GM21367 (cell line): ENCODE data around the gene PIP.
A peak's percentile ranks its signal among the peaks of the same experiment; 100 is the strongest.
"Not testable (repeated sequence)": the region's sequence is repeated elsewhere in the genome, so short reads cannot be mapped to it uniquely, and the experiment has no call there.

Experiments used
- ATAC-seq: cut with Tn5 transposase; IDR thresholded peaks from one replicate; pipeline ENCODE4 v1.9.1; 2021; ENCODE audit not compliant: unreplicated experiment

Gene PIP, protein sequence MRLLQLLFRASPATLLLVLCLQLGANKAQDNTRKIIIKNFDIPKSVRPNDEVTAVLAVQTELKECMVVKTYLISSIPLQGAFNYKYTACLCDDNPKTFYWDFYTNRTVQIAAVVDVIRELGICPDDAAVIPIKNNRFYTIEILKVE

DNA sequence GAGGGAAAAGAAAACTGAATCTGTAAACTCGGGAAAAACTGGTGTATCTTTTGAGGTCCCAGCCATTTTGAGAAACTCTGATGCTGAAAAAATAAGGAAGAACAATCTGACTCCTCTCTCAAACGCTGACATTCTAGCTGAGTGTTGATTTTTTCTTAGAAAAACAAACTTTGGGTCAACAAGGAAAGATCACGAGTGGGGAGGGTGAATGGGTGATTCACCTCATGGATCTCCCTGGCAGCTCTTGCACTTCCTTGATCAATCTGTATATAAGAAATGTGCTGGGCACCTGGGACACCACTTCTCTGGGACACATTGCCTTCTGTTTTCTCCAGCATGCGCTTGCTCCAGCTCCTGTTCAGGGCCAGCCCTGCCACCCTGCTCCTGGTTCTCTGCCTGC is at the start of gene PIP:
TSS of gene PIP (plus strand) at position 297 of the 400 bp plus-strand sequence. CDS start at position 337, 40 bp downstream.
- no peak for ATAC-seq

DNA sequence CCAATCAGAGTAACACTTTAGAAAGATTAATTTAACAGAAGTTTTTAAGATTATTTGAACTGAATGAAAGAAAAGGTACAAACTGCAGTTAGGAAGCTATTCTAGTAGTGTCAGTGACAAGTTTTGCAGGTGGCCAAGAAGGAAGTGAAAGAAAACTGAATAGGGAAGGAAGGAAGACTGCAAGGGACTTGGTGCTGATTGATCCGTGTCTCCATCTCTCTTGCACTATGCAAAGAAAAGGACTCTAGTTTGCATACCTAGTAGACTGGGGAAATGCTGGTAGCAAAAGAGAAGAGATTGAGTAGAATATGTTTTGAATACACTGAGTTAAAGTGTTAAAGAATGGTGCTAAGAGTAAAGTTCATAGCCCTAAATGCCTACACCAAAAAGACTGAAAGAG is 46.8 kb upstream of the PIP start:
- ATAC-seq, result peak; percentile 60

DNA sequence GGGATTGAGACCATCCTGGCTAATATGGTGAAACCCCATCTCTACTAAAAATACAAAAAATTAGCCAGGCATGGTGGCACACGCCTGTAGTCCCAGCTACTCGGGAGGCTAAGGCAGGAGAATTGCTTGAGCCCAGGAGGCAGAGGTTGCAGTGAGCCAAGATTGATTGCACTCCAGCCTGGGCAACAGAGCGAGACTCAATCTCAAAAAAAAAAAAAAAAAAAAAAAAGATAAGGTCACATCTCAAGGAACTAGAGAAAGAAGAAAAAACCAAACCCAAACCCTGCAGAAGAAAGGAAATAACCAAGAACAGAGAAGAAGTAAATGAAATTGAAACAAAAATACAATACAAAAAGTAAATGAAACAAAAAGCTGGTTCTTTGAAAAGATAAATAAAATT is 46.3 kb upstream of the PIP start:
- ATAC-seq, result not testable (repeated sequence)

DNA sequence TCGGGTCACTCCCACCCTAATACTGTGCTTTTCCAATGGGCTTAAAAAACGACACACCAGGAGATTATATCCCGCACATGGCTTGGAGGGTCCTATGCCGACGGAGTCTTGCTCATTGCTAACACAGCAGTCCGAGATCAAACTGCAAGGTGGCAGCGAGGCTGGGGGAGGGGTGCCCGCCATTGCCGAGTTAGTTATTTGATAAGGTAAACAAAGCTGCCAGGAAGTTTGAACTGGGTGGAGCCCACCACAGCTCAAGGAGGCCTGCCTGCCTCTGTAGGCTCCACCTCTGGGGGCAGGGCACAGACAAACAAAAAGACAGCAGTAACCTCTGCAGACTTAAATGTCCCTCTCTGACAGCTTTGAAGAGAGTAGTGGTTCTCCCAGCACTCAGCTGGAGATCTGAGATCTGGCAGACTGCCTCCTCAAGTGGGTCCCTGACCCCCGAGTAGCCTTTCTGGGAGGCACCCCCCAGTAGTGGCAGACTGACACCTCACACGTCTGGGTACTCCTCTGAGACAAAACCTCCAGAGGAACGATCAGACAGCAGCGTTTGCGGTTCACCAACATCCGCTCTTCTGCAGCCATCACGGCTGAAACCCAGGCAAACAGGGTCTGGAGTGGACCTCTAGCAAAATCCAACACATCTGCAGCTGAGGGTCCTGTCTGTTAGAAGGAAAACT is 43.2 kb upstream of the PIP start:
- not testable (repeated sequence) for ATAC-seq

DNA sequence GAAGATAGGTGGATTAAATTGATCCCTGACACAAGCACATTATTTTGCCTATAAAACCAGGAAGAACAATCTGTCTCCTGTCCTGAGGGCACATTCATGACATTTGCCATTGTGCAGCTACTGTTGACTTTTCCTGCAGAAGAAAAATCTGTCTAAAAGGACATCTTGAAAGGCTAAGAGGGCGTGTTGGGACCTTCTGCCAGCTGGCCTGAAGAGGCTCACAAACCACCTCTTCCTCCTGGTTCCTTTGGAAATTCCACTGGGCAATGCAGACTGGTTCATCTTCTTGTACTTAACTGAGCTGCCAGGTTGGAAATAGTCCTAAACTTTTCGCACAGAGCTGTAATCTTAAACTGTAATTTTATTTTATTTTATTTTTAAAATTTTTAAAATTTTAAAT is 35.7 kb upstream of the PIP start:
- no peak for ATAC-seq

DNA sequence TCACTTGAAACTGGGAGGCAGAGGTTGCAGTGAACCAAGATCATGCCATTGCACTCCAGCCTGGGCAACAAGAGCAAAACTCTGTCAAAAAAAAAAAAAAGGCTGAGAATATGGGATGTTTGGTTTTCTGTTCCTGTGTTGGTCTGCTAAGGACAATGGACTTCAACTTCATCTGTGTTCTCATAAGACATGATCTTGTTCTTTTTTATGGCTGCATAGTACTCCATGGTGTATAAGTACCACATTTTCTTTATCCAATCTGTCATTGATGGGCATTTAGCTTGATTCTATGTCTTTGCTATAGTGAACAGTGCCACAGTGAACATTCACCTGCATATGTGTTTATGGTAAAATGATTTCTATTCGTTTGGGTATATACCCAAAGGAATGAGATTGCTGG is 32.3 kb upstream of the PIP start:
- not testable (repeated sequence) for ATAC-seq

DNA sequence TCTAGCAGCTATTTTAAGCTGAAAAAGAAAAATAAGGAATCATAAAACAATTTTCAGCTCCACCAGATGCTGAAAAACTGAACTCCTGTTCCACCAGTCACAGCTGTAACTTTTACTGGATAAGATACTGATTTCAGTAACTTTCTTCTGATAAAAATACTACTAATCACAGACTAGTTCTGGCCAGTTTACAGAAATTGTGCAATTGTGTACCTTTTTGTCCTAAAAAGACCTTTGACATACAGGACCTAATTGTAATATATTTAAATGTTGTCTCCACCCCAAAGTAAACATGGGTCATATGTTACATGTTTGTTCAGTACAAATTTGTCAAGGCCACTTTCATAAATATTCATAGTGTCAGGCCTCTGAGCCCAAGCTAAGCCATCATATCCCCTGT is 27.1 kb upstream of the PIP start:
- ATAC-seq, result no peak

DNA sequence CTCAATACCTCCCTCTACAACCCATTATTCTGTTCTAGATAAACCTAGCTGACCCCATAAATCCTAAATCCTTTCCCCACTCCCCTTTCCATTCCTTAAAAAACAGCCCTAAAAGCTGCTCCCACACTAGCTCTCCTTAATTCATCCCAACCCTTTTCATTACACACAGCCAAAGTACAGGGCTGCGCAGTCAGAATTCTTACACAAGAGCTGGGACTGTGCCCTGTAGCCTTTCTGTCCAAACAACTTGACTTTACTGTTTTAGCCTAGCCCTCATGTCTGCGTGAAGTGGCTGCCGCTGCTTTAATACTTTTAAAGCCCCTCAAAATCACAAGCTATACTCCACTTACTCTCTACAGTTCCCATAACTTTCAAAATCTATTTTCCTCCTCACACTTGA is 23.9 kb upstream of the PIP start:
- not testable (repeated sequence) for ATAC-seq

DNA sequence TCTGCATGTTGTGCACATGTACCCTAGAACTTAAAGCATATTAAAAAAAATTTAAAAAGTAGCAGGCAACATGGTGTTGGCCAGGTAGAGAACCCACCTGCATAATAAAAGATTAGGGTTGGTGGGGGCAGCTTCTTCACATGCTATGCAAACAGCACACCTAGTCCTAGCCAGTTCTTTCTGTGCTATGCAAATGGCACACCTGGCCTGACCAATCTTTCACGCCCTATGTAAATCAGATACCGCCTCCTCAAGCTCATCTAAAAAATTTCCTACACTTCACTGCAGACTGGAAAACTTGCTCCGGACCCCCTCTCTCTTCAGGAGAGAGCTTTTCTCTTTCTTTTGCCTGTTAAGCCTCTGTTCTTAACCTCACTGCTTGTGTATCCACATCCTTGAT is 14.5 kb upstream of the PIP start:
- no peak for ATAC-seq

DNA sequence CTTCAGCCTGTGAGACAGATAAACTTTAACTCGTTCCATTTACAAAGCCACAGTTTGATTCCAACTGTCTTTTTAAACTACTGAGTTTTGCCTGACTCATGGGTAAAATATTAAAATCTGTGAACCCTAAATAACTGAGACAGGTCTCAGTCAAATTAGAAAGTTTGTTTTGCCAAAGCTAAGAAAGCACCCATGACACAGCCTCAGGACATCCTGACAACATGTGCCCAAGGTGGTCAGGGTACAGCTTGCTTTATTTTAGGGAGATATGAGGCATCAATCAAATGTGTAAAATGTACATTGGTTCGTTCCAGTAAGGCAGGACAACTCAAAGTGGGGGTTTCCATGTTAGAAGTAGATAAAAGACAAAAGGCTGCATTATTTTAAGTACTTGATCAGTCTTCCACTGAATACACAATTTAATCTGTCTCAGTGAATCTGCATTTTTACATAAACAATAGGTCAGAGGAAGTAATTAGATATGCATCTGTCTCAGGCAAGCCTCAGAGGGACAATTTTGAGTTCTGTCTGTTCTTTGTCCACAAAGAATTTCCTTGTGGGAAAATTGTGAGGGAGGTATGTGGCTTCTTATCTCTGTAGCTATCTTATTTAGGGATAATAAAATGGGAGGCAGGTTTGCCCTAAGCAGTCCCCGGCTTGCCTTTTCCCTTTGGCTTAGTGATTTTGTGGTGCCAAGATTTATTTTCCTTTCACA is 11.0 kb upstream of the PIP start:
- ATAC-seq, result no peak

DNA sequence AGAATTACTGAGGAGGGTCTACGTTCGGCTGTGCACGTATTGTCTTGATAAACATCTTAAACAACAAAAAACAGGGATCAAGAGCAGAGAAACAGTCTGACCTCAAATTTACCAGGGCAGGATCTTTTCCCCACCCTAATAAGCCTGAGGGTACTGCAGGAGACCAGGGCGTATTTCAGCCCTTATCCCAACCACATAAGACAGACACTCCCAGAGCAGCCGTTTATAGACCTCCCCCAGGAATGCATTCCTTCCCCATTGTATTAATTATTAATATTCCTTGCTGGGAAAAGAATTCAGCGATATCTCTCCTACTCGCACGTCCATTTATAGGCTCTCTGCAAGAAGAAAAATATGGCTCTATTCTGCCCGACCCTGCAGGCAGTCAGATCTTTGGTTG is 8.6 kb upstream of the PIP start:
- ATAC-seq, result not testable (repeated sequence)

DNA sequence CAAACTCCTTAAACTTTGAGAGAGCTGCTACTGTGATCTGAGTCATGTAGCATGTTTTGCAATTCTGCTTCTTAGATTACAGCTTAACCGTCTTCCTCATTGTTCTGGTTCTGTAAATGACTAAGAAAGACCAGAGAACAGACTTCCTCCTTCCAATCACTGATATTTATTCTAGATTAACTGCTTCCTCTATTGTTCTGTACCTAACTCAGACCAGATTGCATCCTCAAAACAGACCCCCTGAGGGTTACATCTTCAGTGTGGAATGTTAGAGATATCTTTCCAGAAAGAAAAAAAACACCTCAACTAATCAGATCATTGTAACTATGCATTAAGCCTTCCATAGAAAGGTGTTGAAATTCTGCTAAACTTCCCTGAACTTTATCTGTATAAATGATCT is 5.7 kb upstream of the PIP start:
- ATAC-seq, result no peak

DNA sequence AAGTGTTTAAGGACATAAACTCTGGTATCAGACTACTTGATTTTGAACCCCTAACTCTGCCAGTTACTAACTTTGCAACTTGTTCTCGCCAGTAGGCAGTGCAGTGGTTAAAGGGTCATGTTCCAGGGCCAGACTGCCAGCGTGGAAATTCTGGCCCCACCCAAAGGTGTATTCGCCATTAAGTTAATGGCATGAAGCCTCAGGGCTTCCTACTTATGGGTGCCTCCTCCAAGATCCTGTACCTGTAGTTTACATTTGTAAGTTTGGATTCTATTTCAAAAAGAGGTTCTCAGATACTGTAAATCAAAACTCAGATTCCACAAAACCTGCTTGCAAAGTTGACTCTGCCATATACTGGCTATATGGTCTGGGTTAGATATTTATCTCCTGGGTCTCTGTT is 2.8 kb upstream of the PIP start:
- ATAC-seq, result no peak

DNA sequence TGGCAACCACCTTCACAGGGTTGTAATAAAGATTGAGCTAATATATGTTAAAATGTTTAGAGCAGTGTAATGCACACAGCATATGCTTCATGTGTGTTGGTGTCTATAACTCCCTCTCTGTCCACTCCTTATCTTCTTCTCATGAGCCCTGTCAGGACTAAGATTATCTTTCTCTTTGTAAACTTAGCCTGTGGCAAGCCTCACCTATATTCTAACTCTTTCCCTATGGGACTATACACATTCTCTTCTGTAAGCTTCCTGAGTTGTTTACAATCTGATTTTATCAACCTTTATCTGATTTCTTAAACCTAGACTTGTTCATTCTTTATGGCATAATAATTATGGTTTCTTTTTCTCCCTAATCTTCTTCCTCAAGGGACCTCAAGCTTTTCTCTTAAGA is 2.4 kb upstream of the PIP start:
- no peak for ATAC-seq

DNA sequence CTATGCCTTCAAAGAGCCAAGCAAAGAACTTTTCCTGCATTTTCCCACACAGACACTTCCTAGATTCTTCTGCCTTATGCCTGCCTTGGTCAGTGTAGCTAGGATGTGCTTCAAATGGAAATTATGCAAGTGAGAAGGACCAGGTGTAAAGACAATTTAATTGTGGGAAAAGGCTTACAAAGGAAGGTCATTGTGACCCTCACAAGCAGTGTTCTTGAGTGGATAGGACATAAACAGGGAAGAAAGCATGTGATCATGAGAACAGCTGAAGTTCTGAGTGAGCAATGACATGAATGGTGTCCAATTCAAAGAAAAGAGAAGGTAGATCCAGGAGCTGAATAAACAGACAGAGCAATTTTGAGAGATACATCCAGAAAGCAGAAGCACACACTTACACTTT is 1.3 kb upstream of the PIP start:
- no peak for ATAC-seq

DNA sequence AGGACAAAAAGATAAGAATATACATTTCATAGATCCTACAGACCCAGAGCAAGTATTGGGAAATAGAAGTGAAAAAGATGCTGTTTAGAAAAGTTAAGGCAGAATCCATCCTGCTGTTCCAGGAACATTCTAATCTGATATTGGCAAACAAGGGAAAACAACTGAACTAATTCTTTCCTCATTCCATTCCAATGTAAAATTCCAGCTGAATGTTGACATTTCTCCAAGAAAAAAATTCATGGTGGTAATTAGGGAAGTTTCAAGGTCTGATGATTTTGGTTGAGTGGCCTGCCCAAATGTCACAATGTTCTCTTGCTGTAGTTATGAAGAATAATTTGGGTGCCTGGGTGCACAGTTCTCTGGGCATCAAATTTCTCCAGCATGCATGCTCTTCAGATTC is 15.2 kb downstream of the PIP start:
- ATAC-seq, result no peak

DNA sequence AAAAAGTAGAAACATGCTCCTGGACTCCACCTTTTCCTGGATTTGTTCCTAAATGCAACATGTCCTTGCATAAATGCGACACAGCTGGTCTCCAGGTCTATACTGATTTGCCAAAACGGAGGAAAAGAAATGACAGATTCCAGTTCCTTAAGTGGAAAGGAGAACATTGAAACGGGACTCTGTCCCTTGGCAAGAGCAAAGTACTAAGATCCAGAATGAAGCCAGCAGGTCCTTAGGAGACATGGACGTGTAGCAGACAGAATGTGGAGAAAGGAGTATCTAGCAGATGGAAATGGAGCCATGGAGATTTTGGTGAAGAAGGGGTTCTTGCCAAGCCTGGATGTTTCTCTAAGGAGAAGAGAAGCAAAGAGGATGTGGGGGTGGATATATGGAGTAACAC is 16.2 kb downstream of the PIP start:
- no peak for ATAC-seq

DNA sequence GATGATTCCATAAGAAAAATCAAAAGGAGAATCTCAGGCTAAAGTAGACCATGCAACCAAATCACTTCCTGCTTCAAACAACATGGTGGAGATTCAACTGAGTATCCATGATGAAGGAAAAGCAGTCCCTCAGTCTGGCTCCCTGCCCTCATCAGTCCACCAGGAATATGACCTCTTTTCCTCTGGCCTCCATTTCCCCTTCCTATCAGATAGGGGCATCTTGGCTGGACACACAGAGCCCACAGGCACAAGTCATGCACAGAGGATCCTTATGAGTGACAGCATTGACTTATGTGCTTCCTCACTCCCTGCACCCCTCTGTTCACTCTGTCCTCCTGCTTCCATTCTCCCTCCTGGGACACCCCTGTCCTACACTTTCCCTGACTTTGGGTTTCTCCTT is 16.8 kb downstream of the PIP start:
- no peak for ATAC-seq

DNA sequence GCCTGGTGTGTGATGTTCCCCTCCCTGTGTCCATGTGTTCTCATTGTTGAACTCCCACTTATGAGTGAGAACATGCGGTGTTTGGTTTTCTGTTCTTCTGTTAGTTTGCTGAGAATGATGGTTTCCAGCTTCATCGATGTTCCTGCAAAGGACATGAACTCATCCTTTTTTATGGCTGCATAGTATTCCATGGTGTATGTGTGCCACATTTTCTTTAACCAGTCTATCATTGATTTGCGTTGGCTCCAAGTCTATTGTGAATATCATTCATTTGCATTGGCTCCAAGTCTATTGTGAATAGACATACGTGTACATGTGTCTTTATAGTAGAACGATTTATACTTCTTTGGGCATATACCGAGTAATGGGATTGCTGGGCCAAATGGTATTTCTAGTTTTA is 18.8 kb downstream of the PIP start:
- ATAC-seq, result not testable (repeated sequence)

DNA sequence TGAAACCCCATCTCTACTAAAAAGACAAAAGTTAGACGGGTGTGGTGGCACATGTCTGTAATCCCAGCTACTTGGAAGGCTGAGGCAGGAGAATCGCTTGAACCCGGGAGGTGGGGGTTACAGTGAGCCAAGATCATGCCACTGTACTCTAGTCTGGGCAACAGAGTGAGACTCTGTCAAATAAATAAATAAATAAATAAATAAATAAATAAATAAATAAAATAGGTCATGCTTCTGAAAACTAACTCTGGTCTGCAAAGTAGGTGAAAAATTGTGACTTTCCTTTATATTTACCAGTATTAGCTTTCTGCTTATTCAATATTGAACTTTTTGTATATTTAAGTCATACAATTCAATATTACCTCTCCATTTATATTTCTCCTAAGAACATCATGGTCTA is 26.7 kb downstream of the PIP start:
- not testable (repeated sequence) for ATAC-seq

DNA sequence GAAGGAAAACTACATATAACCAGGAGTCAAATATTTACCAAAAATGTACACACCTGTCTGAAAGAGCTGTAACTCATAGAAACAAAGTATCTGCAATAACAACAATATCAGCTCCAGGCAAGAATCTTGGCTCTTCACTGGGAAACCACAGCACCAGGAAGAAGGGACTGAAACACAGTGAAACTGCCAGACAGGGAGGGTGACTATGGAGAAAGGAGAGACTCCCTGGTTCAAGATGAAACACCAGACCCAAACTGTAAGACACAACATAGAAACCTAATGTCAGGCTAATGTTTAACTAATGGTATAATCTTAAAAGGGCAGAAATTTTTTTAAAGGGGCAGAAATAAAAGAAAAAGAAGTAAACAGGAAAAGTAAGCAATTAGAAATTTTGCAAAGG is 39.8 kb downstream of the PIP start:
- ATAC-seq, result no peak

DNA sequence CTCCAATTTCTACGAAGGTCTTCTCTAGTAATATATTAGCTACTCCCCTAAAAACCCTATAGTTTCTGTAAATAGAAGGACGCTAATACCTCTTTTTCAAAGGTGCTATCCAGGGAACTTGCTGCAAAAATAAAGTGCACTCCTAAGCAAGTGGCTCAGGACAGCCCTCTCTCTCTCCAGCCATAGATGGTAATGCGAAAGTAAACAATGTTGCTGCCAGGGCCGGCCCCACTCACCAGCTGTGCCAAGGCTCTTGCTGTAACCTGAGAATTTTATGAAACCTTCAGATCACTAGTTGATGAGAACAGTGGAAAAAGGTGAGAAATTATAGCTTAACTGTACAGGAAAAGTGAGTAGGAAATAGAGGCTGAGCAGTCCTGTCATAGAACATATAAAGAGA is 40.5 kb downstream of the PIP start:
- ATAC-seq, result no peak

DNA sequence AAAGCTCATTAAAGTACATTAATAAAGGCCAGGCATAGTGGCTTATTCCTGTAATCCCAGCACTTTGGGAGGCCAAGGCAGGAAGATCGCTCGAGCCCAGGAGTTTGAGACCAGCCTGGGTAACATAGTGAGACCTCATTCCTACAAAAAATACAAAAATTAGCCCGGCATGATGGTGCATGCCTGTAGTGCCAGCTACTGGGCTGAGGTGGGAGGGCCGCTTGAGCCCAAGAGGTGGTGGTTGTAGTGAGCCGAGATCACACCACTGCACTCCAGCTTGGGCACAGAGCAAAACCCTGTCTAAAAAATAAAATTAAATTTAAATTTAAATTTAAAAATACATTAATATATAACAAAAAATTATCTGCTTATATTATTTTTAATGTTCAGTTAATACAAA is 44.3 kb downstream of the PIP start:
- ATAC-seq, result no peak
